ENCODE measurements around the gene DNAJB5.
A peak's percentile ranks its signal among the peaks of the same experiment; 100 is the strongest.

Gene DNAJB5

GRCh38 chr9:34989946-34990635 lies 546 bp downstream of the DNAJB5 start:
- H3K4me3 ChIP-seq (ENCODE audit: low read length): peak overlapping the region; percentile 79
- TF ChIP-seq CTCF (IDR thresholded peaks at IDR 0.05; ENCODE audit: insufficient read depth, low read depth, low read length, missing control alignments): no peak
- peak; percentile 58 for DNase-seq (ENCODE audit: low read depth)

GRCh38 chr9:34990908-34991606 lies 1.5 kb downstream of the DNAJB5 start:
- no peak for TF ChIP-seq CTCF (IDR thresholded peaks at IDR 0.05; ENCODE audit: insufficient read depth, low read depth, low read length, missing control alignments)
- peak overlapping the region; percentile 79 for H3K4me3 ChIP-seq (ENCODE audit: low read length)
- no peak for DNase-seq (ENCODE audit: low read depth)

GRCh38 chr9:34991607-34992375 lies 2.2 kb downstream of the DNAJB5 start:
- no peak overlapping the region for H3K4me3 ChIP-seq (ENCODE audit: low read length)
- TF ChIP-seq CTCF (IDR thresholded peaks at IDR 0.05; ENCODE audit: insufficient read depth, low read depth, low read length, missing control alignments): no peak

GRCh38 chr9:34992376-34992951 lies 2.9 kb downstream of the DNAJB5 start:
- H3K4me3 ChIP-seq (ENCODE audit: low read length): no peak overlapping the region
- peak; percentile 86 for DNase-seq (ENCODE audit: low read depth)
- no peak for TF ChIP-seq CTCF (IDR thresholded peaks at IDR 0.05; ENCODE audit: insufficient read depth, low read depth, low read length, missing control alignments)

More at GRCh38 chr9:34991607-34992375, 2.2 kb downstream of the DNAJB5 start:
- DNase-seq (ENCODE audit: low read depth): peak; percentile 56

- peak; percentile 44 for DNase-seq (ENCODE audit: low read depth)
- H3K4me3 ChIP-seq (ENCODE audit: low read length): no peak overlapping the region
- no peak for TF ChIP-seq CTCF (IDR thresholded peaks at IDR 0.05; ENCODE audit: insufficient read depth, low read depth, low read length, missing control alignments)
Observed at GRCh38 chr9:34993502-34994259, 4.1 kb downstream of the DNAJB5 start.

- peak; percentile 82 for TF ChIP-seq CTCF (IDR thresholded peaks at IDR 0.05; ENCODE audit: insufficient read depth, low read depth, low read length, missing control alignments)
- DNase-seq (ENCODE audit: low read depth): peak; percentile 75
- no peak overlapping the region for H3K4me3 ChIP-seq (ENCODE audit: low read length)
Observed at GRCh38 chr9:34994260-34994899, 4.8 kb downstream of the DNAJB5 start.
